ENCODE data around the gene GLIS1.
"Not testable (repeated sequence)": the region's sequence is repeated elsewhere in the genome, so short reads cannot be mapped to it uniquely, and the experiment has no call there.

Gene GLIS1

DNA sequence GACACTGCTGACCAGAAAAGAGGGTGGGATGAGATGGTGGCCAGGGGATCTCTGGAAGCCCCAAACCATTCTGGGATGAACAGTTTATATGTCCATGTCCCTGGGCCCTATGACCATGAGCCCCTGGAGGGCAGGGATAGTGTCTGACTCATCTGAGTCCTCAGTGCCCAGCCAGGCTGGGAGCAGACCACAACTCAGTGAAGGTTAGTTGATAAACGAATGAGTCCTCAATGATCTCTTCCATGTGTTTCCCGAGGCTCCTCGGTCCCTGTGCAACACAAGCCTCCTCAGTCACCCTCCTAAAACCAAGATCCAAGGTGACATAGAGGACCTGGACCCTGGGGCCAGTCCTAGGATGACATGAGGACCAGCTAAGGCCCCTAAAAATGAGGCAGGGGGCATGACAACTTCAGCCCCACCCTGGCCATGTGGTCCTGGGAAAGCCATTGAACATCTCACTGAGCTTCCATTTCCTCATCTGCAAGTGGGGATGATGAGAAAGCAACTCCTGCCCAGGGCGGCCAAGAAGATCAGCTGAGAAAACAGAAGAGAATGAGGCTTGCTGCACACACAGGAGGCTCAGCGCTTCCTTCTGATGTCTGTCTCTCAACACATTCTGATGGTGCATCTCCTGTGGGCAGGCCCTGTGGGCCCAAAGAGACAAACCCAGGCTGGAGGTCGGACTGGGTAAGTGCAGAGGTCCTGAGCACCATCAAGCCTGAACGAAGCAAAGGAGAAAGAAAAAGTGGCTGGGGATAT lies 86.3 kb downstream of the GLIS1 start:
- no peak for DNase-seq

DNA sequence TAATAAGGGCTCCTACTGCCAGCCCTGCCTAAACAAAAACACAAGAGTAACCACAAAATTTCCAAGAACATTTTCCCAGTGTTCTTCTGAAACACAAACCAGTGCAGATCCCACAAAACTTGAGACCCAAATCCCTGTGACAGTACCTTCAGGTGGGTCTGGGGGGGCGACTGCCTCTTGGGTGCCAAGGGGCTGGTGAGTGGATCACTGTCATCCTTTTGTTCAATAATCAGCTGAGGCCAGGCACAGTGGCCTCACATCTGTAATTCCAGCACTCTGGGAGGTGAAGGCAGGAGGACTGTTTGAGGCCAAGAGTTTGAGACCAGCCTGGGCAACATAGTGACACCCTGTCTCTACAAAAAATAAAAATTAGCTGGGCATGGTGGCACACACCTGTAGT lies 87.6 kb downstream of the GLIS1 start:
- no peak for DNase-seq

DNA sequence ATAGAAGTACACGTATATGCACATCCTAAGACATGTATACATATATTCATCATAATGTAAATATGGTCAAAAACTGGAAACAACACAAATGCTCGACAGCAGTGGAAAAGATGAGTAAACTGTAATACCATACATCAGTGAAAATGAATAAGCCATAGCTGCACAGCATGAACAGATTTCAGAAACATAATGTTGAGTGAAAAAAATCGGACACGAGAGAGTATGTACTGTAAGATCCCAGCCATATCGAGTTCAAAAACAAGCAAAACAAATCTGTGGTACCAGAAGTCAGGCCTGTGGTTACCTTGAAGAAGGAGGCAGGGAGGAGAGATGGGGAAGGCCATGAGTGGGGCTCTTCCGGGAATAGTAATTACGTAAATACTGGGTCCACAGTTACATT lies 90.4 kb downstream of the GLIS1 start:
- DNase-seq = no peak

DNA sequence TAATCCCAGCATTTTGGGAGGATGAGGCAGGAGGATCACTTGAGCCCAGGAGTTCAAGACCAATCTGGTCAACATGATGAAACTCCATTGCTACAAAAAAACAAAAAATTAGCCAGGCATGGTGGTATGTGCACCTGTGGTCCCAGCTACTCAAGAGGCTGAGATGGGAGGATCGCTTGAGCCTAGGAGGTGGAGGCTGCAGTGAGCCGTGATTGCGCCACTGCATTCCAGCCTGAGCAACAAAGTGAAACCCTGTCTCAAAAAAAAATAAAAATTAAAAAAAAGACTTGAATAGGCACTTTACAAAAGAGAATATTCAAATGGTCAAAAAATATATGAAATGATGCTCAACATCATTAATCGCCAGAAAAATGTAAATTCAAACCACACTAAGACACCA lies 91.0 kb downstream of the GLIS1 start:
- DNase-seq = not testable (repeated sequence)

DNA sequence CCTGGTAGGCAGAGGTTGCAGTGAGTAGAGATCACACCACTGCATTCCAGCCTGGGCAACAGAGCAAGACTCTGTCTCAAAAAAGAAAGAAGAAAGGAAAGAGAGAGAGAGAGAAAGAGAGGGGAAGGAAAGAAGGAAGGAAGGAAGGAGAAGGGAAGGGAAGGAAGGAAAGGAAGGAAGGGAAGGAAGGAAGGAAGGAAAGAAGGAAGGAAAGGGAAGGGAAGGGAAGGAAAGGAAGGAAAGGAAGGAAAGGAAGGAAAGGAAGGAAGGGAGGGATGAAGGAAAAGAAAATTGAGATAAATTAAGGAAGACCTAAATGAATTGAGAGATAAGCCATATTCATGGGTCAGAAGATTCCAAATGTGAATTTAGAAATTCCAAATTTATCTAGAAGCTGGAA lies 92.2 kb downstream of the GLIS1 start:
- no peak for DNase-seq

DNA sequence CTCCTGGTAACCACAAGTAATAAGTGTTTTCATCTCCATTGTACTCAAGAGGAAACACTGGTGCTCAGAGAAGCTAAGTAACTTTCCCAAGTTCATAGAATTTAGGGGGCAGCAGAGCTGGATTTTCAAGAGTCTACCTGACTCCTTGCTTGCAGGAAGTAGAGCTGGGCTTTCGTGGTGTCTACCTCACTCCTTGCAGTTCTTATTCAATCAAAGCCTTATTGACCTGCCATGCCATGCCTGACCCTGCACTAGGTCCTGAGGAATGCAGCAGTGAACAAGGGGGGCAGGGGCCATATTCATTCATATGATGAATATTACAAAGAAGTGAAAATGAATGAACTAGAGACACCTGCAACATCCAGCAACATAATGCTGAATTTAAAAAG lies 93.3 kb downstream of the GLIS1 start:
- DNase-seq = no peak

DNA sequence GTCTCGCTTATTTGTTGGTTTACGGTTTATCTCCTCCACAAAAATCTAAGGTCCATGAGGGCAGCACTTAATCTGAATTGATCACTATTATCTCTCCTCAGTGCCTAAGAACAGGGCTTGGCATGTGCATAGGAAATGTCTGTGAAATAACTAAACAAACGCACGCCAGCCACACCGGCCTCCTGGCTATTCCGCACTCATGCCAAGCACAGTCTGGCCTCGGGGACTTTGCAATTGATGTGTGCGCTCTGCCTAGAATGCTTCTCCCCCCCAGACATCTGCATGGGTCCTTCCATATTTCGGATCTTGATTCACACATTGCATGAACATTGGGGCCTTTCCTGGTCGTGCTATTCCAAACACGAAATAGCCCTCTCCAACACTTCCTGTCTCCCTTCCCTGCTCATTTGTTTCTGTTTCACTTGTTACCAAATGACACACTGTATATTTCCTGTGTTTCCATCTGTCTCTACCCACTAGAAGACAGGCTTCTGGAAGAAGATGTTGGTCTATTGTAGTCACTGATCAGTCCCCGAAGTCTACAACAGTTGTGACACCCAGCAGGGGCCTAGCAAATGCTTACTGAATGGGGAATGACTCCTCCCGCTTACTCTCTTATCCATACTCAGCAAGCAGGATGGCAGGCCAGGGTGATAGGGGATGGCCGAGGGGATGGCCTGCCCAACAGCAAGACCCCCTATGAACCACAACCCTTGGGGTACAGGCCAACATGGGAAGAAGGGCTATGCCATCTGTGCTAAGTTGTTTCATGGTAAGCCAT lies 93.9 kb downstream of the GLIS1 start:
- DNase-seq = no peak

DNA sequence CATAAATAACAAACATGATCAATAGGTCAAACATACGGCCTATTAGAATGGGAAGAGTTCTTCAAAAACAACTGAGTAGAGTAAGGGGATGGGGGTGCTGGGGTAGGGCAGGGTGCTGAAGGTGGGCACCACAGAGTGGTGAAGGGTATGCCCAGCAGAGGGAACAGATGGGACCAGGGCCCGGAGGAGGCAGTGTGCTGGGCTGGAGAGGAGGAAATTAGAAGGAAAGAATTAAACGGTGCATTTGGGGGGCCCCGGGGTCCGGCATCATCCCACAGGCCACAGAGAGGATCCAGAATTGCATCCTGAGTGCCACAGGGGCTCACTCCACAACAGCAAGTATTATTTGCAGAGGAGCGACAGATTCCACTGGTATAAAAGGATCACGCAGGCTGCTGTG lies 94.5 kb downstream of the GLIS1 start:
- DNase-seq = no peak

DNA sequence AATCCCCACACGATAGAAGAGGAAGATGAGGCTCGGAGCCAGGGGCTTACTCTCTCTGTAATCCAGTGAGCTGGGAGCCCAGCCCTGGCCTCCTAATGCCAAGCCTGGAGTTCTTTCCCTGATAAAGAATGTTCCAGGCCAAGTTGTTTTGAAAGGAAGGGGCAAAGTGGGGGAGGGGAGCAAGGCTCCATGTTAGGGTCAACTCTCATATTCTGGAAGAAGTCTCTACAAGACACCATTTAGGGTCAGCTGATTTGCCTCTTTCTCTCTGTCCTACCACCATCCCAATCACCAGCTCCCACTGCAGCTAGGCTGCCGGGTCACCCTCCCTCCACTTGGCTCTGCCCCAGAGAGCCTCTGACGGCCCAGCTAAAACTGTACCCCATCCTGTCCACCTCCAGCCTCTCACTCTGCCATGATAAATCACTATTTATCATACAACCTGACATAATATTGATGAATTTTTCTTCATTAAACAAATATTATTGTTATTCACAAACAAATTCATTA lies 95.0 kb downstream of the GLIS1 start:
- no peak for DNase-seq

DNA sequence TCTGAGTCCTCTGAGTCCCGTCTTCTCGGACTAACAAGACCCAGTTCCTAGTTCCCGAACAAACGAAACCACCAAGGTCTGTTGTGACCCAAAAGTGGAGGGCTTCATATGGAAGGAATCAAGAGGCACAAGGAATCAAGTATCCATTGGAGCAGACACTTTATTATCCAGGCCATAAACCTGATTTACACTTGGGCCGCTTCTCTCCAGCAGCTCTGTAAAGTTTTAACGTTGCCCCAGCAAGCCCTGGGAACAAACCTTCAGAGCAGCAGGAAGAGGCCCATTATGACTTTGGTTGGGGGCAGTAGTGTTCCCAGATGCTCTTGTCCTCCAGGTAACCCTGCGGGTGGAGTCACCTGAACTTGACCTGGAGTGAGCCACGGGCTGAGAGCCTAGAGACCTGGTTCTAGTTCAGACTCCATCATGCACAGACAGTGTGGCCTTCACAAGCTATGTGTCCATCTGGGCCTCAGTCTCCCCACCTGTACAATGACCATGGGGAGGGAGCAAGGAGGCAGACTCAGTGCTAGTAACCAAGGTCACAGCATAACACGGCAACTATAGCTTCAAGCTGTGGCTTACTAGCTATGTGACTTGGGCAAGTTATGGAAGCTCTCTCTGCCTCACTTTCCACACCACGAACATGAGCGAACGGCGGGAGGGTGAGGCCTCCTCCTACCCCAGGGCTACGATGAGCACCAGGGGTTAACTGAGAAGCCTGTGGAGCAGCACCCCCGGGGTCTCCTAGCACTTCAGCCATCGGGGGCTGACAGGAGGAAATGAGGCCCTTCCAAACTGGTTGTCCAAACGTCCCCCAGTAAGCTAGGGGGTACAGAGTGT lies 95.7 kb downstream of the GLIS1 start:
- DNase-seq = no peak

DNA sequence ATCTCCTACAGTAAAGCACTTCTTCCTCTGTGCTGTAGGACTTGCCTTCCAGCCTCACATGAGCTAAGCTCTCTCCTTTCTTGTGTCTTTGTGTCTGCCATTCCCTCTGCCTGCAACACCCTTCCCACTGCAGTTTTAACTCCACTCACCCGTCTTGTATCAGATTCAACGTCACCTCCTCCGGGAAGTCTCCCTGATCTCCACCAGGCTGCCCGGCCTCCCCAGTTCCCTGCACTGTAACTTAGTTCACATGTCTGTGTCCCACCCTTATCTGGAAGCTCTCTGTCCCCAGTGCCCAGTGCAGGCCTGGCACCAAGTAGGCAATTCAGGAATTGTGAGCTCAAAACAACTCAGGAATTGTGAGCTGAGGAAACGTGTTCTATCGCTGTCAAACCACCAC lies 96.4 kb downstream of the GLIS1 start:
- no peak for DNase-seq

DNA sequence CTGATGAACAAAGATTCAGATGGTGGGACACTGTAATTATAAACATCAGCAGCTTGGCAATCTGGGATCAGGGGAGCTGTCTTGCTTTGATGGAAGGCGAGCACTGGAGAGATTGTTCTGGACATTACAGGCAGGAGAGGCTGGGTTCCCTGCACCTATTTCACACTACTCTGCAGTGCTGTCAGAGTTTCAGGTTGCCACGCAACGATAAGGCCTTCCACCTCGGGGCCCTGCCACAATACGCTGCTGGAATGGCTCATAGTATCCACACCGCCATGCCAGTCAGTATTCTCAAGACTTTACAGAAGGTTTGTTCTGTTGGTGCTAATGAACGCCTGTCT lies 96.8 kb downstream of the GLIS1 start:
- DNase-seq = no peak

DNA sequence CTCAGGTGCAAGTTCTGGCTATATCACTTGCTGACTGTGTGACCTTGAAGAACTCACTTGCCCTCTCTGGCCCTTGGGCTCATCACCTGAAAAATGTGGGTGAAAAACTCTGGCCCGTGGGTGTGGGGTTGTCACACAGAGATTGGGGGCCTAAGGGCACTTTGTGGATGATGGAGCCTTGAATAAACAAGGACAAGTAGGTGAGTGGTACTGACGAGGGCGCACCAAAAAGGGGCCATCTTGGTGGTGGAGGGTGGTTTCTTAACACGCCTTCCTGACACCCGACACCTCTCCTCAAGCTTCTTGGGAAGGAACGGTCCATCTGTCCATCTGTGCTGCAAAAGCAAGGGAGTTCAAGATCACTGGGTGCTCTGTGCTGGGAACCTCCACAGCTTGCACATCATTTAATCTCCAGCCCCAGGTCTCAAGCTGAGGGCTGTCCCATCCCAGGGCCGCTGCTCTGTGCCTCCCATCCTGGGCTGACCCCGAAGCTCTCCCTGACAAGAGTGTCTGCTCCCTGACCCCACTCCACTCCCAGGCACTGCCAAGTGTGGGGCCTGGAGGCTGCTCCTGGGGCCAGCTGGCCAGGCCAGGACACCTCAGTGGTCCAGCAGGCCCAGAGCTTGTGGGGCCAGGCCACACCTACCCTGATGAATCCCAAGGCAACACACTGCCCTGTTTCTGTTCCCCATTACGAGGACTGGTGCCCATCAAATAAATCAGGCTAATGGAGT lies 97.3 kb downstream of the GLIS1 start:
- DNase-seq = no peak

DNA sequence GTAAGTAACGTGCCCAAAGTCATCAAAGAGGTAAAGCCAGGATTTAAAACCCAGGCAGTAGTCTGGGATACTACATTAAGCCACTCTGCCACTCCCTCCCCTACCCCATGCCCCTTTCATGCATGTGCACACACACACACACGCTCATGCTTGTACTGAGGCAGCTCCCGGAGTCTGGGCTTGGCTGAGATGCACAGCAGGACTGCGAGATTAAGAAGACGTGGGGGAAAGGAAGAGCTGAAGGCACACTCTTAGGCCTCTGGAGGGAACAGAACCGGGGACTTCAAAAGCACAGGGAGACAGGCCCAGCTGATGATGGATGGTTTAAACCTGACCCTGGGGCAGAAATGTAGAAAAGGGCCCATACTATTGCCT lies 98.3 kb downstream of the GLIS1 start:
- no peak for DNase-seq

DNA sequence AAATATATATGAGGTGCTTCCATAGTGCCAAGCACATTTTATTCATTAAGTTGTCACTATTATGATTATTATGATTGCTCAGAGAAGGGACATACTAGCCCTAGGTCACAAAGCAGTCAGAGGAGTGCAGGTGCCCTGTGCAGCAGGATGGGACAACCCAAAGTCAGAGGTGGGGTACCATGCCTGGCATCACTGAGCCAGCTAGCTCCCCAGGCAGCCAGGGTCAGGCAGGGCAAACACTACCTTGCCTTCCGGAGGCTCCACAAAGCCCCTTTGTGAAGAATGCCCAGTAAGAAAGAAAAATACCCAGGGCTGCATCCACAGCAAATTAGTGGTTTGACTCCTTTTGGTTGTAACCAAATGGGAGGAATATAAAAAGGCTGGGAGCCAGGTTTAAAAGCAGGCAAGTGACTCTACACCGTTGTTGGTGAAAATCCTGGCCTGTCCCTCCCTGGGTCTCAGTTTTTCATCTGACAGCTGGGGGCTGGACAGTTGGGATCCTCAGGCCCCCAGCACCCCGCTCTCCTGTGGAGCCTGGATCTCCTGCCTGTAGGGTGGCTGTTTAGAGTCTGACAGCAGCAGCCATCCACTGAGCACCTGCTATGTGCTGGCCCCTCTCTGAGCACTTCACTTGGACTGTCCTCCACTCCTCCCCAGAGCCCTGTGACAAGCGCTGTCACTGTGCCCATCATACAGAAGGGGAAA lies 98.8 kb downstream of the GLIS1 start:
- no peak for DNase-seq

DNA sequence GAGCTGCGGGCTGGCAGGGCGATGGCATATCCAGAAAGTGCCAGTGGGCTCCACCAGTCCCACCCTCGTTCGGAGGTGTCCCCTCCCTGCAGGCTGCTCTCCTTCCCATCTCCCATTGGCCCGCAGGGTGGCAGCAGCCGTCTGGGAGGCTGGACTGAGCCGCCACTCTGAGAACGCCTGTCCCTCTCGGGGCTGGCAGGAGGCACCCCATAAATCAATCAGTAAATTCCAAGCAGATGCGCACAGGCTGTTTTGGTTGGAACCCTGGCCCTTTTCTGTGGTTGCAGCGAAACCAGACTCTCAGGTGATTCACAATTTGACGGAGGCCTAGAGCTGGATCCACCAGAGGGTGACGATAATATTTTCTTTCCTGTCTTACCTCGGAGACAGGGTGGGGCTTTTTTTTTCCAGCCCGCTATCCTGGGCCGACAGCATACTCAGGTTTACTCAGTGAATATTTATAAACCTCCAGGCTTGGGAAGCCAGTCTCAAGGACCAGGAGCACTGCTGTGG lies 99.7 kb downstream of the GLIS1 start:
- no peak for DNase-seq

DNA sequence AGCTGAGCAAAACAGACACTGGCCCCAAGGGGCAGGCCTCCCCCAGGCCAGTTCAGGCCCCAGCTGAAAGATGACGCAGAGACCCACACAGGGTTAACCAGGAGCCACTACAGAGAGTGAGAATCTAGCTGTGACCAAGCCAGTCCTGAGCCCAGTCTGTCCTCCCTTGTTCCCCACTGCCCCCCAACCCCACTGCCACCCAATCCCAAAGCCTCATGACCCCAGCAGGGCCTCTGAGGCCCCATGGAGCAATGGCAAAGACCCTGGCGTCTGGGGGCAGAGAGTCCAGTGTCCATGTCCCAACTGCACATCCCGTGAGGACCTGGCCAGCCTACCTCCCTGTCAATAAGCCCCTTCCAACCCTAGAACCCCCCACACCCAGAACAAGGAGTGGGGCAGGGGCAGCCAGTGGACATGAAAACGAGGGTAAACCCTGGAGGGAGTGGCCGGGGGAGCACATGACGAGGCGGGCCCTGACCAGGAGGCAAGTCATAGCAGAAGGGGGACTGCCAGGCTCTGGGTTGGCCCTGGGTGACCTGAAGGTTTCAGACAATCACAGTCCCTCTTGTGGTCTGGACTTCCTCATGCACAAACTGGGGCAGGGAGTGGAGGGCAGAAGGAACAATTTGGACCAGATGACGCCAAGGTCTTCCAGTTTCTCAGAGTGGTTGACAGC lies 100.5 kb downstream of the GLIS1 start:
- no peak for DNase-seq

DNA sequence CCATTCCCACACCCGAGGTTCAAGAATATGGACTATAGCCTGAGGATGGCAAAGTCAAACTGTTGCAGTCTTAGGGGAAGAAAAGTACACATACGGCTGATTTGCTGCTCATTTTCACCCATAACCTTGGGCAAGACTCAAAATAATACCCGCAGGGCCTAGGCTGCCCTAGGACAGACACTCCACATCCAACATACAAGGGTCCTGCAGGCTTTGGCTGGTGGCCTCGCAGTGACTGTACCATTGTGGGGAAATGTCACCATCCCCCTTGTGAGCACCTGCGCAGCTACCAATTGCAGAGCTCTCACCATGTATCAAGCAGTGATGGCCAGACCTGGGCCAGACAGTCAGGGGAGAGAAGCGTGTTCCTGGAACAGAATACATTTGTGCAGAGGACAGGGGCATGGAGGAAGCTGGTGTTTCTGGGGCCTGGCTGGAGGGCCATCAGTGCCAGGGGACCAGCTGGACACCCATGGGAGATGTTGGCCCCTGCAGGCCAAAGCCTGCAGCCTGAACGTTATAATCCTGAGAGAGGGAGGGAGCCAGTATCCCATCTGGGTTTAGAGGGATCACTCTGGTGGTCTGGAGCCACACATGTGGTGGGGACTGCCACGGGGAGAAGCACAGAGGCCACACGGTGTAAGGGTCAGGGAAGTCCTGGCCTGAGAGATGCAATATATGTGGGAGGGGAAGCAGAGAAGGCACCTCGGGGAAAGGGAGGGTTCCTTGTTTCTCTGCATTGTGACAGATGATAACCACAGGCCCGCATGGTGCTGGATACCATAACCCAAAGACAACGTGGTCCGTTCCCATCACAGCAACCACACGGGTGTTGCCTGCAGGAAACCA lies 101.2 kb downstream of the GLIS1 start:
- no peak for DNase-seq

DNA sequence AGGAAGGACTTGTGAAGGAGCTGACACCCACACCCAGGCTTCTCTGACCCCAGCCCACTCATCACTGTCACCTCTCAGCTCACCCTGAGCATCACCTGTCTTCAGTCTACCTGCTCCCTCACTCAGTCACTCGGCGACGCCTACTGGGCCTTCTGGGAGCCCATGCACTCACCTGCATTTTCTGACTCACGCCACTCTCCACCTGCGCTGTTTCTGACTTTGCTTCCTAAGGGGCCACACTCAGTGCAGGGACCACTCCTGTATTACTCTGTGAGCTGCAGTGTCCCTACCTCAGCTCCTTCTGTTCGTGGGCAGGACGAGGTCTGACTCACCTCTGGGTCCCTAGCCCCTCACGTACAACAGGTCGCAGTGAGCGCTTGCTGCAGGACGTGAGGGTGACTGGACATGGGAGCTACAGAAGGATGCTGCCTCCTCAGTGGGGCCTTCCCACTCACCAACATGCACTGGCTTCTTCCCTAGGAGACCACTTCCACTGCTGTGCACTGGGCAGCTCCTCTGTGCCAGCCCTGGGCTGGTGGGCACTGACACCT lies 102.3 kb downstream of the GLIS1 start:
- DNase-seq = no peak

DNA sequence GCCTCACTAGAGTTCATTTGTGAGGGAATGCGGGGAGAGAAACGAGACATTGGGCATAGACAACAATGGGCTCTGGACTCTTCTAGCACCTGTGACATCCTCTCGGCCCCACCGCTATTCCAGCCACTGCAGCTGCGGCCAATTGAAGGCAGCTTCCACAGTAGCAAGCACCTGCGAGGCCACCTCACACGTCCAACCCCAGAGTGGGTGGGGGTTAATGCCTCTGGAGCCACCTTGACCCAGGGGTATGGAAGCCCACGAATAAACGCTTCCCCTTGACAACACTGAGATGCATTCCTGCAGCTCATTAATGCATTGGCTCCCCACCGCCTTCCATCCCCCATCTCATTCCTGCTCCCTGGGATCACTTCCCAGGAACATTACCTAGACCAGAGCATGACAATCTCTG lies 104.4 kb downstream of the GLIS1 start:
- DNase-seq = no peak
